HG03442 (cell line): Measurements from ENCODE around the gene PREX1.

ENCODE experiments used
- ATAC-seq: cut with Tn5 transposase; IDR thresholded peaks from one replicate; pipeline ENCODE4 v1.9.1; 2021; ENCODE audit warnings: mild to moderate bottlenecking, moderate library complexity; ENCODE audit not compliant: unreplicated experiment

PREX1 gene

DNA sequence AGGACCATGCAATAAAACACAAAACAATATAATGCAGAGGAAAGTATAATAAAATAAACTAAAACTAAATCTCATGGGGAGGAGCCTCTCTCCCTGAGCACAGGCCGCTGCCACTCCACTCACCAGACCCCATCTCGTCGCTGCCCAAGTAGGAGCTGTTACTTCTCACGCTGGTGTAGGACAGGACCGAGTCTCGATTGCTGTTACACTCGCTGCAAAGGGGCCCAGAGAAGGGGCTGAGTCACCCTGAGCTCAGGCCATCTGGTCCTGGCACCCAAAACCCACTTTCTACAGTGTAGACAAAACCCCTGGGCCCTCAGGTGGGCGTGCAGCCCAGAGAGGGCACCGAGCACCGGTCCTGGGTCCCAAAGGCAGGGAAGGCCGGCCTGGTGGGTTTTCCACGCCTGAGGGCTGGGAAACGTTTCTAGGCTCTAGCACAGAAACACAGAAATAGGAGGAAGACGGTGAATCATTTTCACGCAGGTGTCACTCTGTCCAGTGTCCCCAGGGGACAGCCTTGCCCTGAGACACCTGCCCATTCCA is 183.4 kb downstream of the PREX1 start:
- ATAC-seq = no peak

DNA sequence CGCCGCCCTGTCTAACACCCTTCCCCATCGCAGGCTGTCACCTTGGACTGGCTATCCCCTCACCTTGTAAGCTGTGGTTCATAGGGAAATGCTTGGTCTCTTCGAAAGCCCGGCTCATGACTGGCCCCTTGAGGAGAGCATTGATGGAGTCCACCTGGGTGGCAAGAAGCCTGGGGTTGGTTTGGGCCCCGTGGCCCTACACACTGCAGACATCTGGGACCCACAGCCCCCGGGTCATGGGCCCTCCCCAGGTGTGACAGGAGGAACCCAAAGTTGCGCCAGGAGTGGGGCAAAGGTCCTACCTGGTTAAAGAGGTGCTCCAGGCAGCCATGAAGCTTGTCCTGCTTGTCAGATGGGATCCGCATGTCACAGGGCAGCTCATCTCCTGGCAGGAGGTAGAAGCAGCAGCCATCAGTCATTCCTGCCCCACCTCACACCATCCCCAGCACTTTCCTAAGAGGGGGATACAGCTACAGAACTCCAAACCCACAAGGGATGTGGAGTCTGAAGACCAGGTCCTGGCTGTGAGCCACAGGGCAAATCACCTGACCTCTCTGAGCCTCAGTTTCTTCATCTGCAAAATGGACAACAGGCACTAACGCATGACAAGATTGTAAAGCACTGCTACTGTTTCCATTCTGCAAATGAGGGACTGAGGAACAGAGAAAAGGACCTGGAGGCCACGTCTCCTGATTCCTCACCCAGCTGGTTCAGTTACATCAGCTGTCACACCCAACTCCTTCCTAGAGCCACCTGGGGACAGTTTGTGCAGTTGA is 185.5 kb downstream of the PREX1 start:
- no peak for ATAC-seq

DNA sequence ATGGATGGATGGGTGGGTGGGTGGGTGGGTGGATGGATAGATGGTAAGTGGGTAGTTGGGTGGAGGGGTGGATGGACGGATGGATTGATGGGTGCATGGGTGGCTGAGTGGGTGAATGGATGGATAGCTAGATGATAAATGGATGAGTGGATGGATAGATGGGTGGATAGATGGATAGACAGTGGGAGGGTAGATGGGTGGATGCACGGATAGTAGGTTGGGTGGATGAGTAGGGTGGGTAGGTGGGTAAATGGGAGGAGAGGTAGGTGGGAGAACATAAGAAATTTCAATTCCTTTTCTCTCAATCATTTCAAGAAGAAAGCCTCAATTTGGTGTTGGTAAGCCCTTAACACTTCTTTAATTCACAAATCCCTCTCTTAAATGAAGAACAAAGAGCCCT is 186.9 kb downstream of the PREX1 start:
- no peak for ATAC-seq

DNA sequence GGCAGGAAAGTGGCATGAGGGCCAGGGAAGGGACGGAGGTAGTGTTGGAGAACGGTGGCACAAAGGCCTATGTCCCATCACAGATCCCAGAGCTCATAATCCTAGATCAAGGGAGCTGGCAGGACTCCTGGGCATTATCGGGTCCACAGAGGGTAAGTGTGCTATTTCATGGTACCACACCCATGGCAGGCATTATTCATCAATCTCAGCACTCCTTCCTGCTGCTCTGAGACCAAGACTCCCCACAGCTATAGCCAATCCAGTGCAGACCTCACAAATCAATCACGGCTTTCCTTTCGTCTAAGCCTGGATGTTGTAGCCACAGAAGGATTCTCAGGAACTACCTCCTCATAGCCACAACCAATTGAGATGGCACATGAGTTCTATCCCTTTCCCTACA is 187.9 kb downstream of the PREX1 start:
- no peak for ATAC-seq

DNA sequence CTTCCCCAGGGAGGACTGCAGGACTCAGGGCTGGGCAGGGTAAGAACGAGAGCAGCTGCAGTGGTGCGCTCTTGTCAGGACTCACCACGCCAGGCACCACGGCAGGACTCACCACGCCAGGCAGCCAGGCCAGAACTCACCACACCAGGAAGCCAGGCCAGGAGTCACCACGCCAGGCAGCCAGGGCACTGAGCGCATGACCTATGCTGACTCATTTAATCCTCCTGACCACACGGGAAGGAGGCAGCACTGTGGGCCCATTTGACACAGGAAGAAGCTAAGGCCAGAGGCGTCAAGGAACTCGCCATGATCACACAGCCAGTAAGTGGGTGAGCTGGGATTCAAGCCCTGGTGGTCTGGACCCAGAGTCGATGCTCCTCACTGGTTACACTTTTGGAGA is 189.3 kb downstream of the PREX1 start:
- ATAC-seq = no peak

DNA sequence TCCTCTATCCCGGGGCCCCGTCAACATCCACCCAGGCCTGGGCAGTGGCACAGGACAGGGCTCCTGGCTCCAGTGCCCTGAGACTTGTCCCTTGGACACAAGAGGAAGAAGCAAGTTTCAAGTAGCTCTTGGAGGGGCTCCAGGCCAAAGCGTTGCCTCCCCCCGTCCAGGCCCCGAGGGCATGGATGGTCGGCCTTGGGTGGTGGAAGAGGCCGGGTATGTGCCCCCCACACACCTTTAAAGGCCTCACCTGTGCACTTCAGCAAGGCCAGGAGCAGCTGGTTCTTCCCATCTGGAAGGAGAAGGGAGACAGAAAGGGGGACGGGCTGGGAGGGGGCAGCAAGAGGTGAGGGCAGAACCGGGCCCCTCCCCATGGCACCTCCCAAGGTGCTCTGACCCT is 190.3 kb downstream of the PREX1 start:
- ATAC-seq = no peak

DNA sequence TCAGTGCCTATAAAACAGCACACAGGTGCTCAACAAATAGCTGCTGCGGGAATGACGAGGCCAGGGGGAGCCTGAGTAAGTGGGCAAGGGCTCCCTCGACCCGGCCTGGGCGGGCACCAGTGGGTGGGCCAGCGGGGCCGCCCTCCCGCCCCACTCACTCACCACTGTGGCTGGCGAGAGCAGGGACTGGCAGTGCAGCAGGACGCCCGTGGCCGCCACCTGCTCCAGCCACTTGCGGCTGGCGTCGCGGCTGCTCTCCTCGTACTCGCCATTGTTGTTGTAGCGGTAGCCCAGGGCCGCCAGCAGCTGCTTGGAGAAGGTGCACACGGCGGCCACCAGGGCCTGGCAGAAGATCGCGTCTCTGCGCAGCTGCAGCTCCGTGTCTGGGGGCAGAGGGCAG is 191.5 kb downstream of the PREX1 start:
- no peak for ATAC-seq

DNA sequence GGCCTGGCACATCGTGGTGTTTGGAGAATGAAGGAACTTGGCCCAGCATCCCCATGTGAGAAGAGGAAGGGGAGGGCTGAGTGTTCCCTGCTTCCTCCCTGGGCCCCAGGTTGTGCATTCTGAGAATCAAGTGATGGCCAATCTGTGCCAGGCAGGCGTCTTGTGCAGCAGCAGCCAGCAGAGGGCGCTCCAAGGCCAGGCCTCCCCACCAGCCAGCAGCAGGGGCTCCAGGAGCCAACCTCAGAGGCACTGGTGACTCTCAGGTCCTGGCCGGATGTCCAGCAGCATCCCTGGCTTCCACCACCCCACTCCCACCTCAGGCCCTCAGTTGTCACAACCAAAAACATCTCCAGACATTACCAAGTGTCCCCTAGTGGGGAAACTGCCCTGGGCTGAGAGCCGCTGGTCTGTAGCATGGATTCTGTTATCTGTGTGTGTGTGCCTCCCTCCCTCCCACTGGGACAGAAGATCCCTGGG is 192.0 kb downstream of the PREX1 start:
- no peak for ATAC-seq

DNA sequence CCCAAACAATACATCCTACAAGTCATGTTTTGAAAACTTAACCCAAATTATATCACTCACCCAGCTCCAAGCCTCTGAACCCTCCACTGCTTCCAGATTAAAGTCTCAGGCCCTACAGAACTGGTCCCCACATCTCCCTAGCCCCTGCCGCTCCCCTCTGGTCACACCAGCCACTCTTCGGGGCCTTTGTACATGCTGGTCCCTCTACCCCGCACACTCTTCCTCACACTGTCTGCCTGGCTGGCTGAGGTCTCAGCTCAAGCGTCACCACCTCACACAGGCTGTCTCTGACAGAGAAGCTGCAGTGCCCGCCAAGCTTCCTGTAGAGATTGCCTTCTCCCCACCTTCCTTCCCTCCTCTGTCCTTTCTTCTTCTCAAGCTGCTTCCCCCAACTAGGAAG is 192.4 kb downstream of the PREX1 start:
- ATAC-seq = no peak

DNA sequence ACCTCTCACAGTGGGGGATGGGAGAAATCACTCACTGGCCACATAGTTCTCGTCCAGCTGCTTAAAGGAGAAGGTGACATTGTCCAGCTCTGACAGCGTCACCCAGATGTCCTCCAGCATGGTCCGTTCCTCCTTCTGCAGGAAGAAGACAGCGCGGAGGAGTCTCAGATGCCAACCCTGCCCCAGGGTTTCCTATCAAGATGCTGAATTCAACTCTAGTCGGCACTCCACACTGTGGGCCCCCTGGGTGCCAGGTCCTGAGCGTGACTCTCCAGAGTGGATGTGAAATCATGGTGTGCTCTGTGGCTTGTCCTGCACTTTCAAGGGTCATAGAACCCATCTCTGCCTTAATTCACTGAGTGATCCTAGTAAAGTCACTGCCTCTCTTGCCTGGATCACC is 193.2 kb downstream of the PREX1 start:
- no peak for ATAC-seq

DNA sequence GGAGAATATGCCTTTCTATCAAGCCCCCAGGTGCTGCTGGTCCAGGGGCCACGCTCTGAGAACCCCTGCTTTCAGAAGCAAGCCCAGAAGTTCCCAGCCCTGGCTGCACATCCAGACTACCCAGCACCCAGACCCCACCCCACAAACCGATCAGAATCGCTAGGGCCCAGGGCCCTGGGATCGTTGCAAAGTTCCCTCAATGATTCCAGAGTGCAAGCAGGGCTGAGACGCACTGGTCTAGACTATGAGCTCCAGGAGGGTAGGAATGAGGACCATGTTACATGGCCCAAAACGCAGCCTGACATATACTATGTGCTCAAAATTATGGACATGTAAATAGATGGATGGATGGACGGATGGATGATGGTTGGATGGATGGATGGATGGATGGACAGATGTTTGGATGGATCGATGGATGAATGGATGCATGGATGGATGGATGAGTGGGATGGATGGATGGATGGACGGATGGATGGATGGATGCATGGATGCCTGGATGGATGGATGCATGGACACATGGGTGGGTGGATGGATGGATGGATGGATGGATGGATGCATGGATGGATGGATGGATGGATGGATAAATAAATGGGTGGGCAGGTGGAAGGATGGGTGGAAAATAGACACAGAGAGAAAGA is 194.1 kb downstream of the PREX1 start:
- no peak for ATAC-seq

DNA sequence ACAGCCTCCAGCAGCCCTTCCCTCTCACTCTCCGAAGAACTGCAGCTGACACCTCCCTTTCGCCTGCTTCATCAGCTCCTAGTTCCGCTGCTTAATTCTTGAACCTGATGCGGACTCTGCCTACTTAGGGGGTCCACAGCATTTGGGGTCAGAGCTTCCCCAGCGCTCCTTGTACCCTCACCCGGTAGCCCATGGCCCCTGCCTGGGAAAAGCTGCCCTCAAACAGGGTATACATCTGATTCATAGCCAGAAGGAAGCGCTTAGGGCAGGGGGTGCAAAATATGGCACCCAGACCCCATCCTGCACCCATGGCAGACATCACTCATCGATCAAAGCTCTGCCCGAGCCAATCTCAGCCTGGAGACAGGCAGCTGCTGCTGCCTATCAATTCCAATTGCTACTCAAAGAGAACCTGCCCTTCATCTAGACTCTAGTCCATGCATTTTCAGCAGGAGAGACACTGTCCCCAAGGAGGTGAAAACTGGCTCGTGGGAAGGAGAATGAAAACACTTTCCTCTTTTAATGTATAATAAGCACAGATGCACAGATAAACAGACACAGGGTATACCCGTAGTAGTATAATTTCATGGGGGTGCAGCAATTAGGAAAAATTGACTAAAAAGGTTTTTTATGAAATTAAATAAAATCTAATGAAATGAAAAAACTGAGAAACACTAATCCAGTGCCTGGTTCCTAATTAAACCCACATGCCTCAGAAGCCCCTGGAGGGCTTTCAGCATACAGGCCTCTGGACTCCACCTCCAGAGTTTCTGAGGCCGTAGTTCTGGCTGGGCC is 194.8 kb downstream of the PREX1 start:
- ATAC-seq = no peak

DNA sequence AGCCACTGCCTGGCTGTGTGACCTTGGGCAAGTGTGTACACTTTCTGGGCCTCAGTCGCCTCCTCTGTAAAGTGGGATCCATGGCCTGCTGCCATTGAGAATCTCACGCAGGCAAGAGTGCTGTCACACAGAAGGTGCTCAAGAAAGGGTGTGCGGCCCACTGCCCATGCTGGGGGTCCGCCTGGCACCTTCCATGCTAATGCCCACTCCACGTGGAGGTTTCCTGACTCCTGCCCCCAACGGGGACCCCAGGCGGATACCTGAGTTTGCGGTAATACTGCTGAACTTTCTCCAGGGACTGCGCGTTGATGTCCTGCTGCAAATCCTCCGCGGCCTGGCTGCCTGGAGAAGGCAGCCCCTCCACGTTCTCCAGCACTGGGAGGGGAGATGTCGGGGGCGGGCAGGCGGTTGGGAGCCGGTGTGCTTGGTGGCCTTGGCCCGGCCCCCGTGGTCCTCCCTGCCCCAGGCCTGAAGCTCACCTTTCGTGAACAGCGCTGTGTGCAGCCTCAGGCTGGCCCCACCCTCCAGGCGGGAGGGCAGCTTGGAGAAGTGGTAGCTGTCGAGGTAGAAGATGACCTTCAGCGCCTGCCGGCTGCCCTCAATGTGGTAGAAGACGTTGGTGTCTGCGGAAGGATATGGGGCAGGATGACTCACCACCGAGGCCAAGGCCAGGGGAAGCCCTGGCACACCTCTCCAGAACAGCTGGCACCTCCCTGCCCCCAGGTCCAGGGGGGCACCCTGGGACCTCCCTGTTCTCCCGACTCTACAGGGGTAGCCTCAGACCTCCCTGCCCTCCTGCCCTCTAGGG is 195.6 kb downstream of the PREX1 start:
- no peak for ATAC-seq

DNA sequence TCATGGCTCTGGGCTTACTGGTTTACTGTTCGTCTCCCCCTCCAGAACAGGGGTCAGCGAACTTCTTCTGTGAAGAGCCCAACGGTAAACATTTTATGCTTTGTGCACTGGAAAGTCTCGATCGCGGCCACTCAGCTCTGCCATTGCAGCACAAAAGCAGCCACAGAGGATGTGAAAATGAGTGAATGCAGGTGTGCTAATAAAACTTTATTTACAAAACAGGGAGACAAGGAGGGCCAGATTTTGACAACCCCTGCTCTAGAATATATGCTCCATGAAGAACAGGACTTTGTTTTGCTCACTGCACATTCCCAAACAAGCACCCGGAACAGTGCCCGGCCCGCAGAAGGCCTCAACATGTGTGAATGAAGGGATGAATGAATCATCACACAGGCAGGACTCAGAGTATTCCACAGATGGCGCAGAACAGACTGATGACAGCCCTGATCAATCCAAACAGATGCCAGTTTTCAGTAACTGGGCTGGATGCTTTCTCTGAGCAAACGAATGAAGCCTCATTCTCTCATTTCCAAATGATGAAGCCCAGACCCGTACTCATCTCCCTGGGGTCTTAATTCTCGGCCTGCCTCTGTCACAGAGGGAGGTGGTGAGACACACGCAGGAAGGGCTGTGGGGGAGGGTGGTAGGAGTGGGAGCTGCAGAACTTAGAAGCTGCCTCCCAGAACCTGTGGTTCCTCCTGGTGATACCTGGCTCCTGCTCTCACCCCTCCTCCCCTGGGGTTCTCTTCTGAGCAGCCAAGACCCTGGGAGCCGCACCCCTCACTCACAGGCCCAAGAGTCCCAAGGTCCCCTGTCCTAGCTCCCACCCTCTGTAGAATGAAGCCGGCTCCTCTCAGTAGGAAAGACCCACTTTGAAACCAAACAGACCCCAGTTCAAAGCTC is 196.4 kb downstream of the PREX1 start:
- no peak for ATAC-seq

DNA sequence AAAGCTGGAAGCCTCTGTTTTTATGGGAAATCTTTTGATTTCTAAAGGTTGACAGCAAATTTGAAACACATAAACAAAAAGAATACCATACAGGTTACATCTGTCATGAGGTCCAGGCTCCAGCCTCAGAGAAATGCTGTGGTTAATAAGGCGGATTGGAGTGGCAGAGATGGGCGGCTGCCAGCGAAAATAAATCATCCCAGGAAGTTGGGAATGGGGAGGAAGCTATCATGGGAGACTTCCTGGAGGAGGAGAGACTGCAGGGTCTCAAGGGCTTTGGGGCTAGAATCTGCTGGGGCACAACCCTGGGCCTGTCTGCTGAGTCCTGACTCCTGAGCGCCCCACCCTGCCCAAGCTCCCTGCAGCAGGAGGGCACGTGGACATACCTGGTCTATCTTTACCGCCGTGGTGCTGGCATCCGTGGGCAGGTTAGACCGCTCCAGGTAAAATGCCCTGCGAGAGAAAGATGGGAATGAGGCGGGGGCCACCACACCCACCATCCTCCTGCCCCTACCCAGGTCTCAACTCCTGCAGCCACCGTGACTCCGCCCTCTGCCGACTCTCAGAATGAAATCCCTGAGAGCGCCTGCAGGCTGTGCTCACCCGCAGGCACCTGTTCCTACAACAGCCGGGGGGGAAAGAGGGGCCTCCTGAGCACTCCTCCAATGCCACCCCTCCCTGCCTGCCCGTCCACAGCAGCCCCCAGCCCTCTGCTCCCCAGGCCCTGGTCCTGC is 197.3 kb downstream of the PREX1 start:
- ATAC-seq = no peak

DNA sequence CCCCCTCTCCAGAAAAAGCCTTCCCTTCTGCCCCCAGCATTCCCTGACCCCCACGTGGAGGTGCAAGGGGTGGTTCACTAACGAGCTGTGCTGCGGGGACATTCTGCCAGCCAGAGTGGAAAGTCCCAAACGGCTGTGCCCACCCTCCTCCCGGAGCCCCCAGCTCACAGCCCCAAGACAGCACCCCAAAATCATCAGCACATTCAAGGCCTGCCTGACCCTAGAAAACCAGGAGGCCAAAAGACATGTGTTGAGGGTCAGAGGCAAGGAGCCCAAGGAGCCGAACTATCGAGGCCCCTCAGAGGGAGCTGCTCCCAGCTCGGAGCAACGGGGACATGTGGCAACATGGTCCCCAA is 197.9 kb downstream of the PREX1 start:
- ATAC-seq = no peak

DNA sequence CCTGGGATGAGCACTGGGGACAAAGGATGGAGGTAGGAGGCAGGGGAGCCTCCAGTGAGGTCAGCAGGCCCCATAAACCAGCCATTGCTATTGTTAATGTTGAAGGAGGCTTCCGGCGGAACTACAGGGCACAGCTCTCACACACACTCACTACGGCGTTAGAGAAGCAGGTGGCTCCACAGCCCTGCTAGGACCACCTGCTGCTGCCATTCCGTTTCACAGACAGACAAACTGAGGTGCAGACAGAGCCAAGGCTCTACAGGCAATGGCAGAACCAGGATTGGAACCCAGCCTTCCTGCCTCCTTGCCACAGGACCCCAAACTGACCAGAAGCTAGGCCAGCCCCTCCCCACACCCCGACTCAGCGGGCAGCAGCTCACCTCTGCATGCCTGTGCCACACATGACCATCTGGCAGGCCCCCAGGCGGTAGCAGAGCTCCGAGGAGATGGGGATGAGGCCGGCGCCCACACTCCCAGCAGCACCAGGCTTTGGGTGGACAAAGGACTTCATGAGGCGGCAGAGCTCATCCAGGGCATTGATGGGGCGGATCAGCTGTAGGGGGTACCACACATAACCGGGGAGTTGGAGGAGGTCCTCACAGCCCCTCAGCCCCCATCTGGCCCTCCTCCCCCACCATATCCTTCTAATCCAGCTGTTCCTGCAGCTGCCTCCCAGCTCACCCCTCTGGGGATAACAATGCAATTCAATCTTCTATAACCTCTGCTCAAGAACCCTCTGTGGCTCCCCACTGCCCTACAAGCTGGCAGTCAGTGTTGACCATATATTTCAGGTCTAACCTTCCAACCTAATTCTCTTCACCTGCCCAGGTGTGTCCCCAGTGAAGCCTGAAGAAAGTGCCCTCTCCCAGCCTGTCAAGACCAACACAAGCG is 198.5 kb downstream of the PREX1 start:
- ATAC-seq = no peak

DNA sequence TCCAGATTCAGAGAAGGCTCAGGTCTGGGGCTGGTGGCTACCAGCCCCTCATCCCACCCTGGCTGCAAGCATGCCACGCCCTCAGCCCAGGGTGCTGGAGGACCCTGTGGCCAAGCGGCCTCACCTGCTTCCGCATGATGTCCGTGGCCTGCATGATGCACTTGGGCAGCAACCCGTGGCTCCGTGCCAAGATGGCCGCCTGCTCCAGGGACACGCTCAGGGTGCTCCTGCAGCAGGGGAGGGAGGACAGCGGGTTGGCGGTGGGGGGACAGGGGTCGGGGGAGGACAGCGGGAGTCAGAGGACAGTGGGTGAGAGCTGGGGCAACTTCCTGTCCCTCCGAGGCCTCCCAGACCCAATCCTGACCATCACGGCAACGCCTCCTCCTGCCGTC is 200.1 kb downstream of the PREX1 start:
- ATAC-seq = no peak
